HepG2 (cell line): ENCODE data around the gene SLC17A8. TPM values are rescaled to one million over a fixed set of nuclear protein-coding genes. Genes with fewer than 3 reads are reported as not detected.
A peak's percentile ranks its signal among the peaks of the same experiment; 100 is the strongest.

ENCODE experiments used
- ATAC-seq: fragments of 200-7000 bp; cut with Tn5 transposase; 3 replicates; pipeline ENCODE4 v1.9.1; 2020; ENCODE audit warnings: mild to moderate bottlenecking, moderate library complexity
- BruUV-seq: library from RNA; stranded (reverse); fragments of 400-500 nt; replicated peaks from 2 replicates; lab custom pipeline; 2021; lab: Mats Ljungman, UMichigan
- CTCF ChIA-PET: fragments of 300-600 bp; formaldehyde crosslinking; extraction: SDS; loops from one replicate; lab custom pipeline; 2021; ENCODE audit warnings: low total read pairs, inconsistent platforms, low intra/inter-chr PET ratio; lab: Yijun Ruan, JAX
- POLR2A ChIA-PET: fragments of 350-600 bp; sonication (Branson Sonifier 250); formaldehyde crosslinking; loops from one replicate; lab custom pipeline; 2020; ENCODE audit warnings: antibody characterized with exemption, inconsistent platforms; lab: Yijun Ruan, JAX
- DNase-seq: peaks from one replicate; pipeline ENCODE4 v3.0.0-alpha.2; 2015; ENCODE audit warnings: low spot score
- FAIRE-seq: peaks from 3 replicates; lab custom pipeline; 2011; peaks lifted over from hg19 to GRCh38; lab: Jason Lieb, UNC
- H2AFZ ChIP-seq: one replicate; pipeline ENCODE4 v1.6.1; 2011; ENCODE audit warnings: low read length, inconsistent platforms
- H3K27ac ChIP-seq: fragments of 300-600 bp; 3 replicates; pipeline ENCODE4 v1.8.0; 2011; ENCODE audit warnings: mixed run types, mild to moderate bottlenecking, mixed read lengths, low read length, inconsistent platforms; ENCODE audit not compliant: insufficient read depth; ENCODE audit errors: extremely low read length
- H3K27me3 ChIP-seq, 2 experiments: fragments of 200-600 bp in 1 of 2; 2 replicates in 1 of 2; 3 replicates in 1 of 2; pipeline versions ENCODE4 v1.6.0 to v1.8.0; 2011; ENCODE audit warnings: low read length in 2 of 2, mild to moderate bottlenecking in 2 of 2, moderate library complexity in 2 of 2, inconsistent platforms in 1 of 2; ENCODE audit not compliant: insufficient read depth in 2 of 2, control insufficient read depth in 1 of 2
- H3K36me3 ChIP-seq, 2 experiments: fragments of 200-600 bp in 1 of 2; replicated peaks in 1 of 2; 2 replicates in 1 of 2; 3 replicates in 1 of 2; pipeline versions ENCODE4 v1.5.1 to v1.8.0; 2011; ENCODE audit warnings: low read length in 2 of 2, inconsistent platforms in 1 of 2; ENCODE audit not compliant: insufficient read depth in 2 of 2, control insufficient read depth in 1 of 2
- H3K4me1 ChIP-seq: 2 replicates; pipeline ENCODE4 v1.5.1; 2012; ENCODE audit warnings: low read length, inconsistent platforms; ENCODE audit not compliant: insufficient read depth
- H3K4me2 ChIP-seq: 2 replicates; pipeline ENCODE4 v1.6.0; 2011; ENCODE audit warnings: low read depth, low read length, inconsistent platforms
- H3K4me3 ChIP-seq, 3 experiments: fragments of 200-600 bp in 1 of 3; sonication (generic), shearing (Covaris generic) in 1 of 3; replicated peaks in 1 of 3; 2 replicates each; pipeline ENCODE4 v1.5.1; 2011 to 2016; ENCODE audit warnings: low read length in 3 of 3, inconsistent platforms in 2 of 3, low read depth in 2 of 3, mild to moderate bottlenecking in 2 of 3, control low read depth in 1 of 3, mixed read lengths in 1 of 3; ENCODE audit not compliant: insufficient read depth in 1 of 3
- H3K79me2 ChIP-seq: one replicate; pipeline ENCODE4 v1.6.1; 2011; ENCODE audit warnings: low read length, inconsistent platforms; ENCODE audit not compliant: insufficient read depth
- H3K9ac ChIP-seq: 2 replicates; pipeline ENCODE4 v1.6.0; 2011; ENCODE audit warnings: mild to moderate bottlenecking, low read depth, low read length, inconsistent platforms; ENCODE audit not compliant: insufficient read depth
- H3K9me3 ChIP-seq: 2 replicates; pipeline ENCODE4 v1.5.1; 2012; ENCODE audit warnings: mild to moderate bottlenecking, low read length
- H4K20me1 ChIP-seq: 2 replicates; pipeline ENCODE4 v1.6.0; 2011; ENCODE audit warnings: inconsistent platforms, mild to moderate bottlenecking, low read length, moderate library complexity; ENCODE audit not compliant: insufficient read depth
- FIP1L1 ChIP-seq: fragments of 200-400 bp; formaldehyde crosslinking; IDR thresholded peaks from 2 replicates; pipeline ENCODE4 v1.6.1; 2018; ENCODE audit warnings: low read depth, mild to moderate bottlenecking, low read length, moderate library complexity, borderline replicate concordance; ENCODE audit not compliant: insufficient read depth
- FOXP1 ChIP-seq, 2 experiments: fragments of 450-650 bp in 1 of 2; IDR thresholded peaks; 2 replicates each; pipeline ENCODE4 v1.6.1; 2017 to 2018; ENCODE audit warnings: antibody characterized with exemption in 1 of 2
- PCBP2 ChIP-seq: fragments of 200-400 bp; formaldehyde crosslinking; optimal IDR thresholded peaks from 2 replicates; pipeline ENCODE3; 2018; ENCODE audit warnings: low read length, low read depth; ENCODE audit not compliant: poor library complexity, severe bottlenecking
- XBP1 ChIP-seq: sonication (generic); formaldehyde crosslinking; IDR thresholded peaks from 2 replicates; pipeline ENCODE4 v1.5.0; 2020; ENCODE audit warnings: missing genetic modification reagents
- ZNF331 ChIP-seq: sonication (generic); formaldehyde crosslinking; IDR thresholded peaks from 2 replicates; pipeline ENCODE4 v1.4.0; 2020; ENCODE audit warnings: missing genetic modification reagents
- ZNF724P ChIP-seq: sonication (generic); formaldehyde crosslinking; IDR thresholded peaks from 2 replicates; pipeline ENCODE4 v1.8.0; 2022; ENCODE audit warnings: missing genetic modification reagents, borderline replicate concordance
- WGBS: methylation state at CpG from one replicate; pipeline ENCODE4 v1.1.6; 2017; ENCODE audit warnings: low lambda C conversion rate; 5-methylcytosine and 5-hydroxymethylcytosine counted together
- in situ Hi-C: cut with HindIII; loops from 2 replicates; pipeline ENCODE4 v1.10.0; 2017; ENCODE audit warnings: low pct_unique_long_range_greater_than_20kb; ENCODE audit not compliant: extremely low pct_ligation_motif_present
- intact Hi-C: fragments of 100-400 bp; cut with micrococcal nuclease; formaldehyde crosslinking; loops from one replicate; pipeline ENCODE4 v1.10.0; 2022; ENCODE audit not compliant: unreplicated experiment
- polyA plus RNA-seq, 8 experiments: library from polyadenylated mRNA; depleted of rRNA in 3 of 8; stranded (reverse) in 7 of 8; unstranded in 1 of 8; fragments of >200 nt; fragmentation: Illumina TruSeq in 4 of 8; extraction: Trizol in 4 of 8; gene quantifications; 2 replicates each; pipeline versions ENCODE4 v1.2.1 to v1.2.3, GENCODE V29; 2011 to 2016; ENCODE audit warnings: low read depth in 4 of 8, missing spikeins in 1 of 8, mixed read lengths in 1 of 8; ENCODE audit not compliant: insufficient read depth in 1 of 8
- total RNA-seq, 5 experiments: library from RNA; depleted of rRNA; stranded (reverse); fragments of >200 nt; fragmentation: Illumina TruSeq; extraction: Trizol; gene quantifications; 2 replicates each; pipeline ENCODE4 v1.2.3, GENCODE V29; 2016; ENCODE audit warnings: low read depth in 1 of 5
- TF ChIP-seq, protein P1 (sequence below): sonication (generic); formaldehyde crosslinking; IDR thresholded peaks from 2 replicates; pipeline ENCODE4 v1.8.0; 2022; ENCODE audit warnings: mild to moderate bottlenecking, missing genetic modification reagents, borderline replicate concordance
- TF ChIP-seq, protein P2 (sequence below): sonication (generic); formaldehyde crosslinking; IDR thresholded peaks from 2 replicates; pipeline ENCODE4 v1.4.0; 2020; ENCODE audit warnings: missing genetic modification reagents, borderline replicate concordance

The SLC17A8 gene
- total and polyA plus RNA-seq, 2 of the 13 experiments (the other 11 are each of a cell fraction or from before 2014, with no cell fraction given): 0.07 to 0.15 TPM

- no peaks in the 10 kb centered on the region for H3K36me3 ChIP-seq
- no peak overlapping the region for H3K4me3 ChIP-seq
- peaks cover 37% of the 10 kb centered on the region for H3K4me1 ChIP-seq
- no peaks in the 10 kb centered on the region; a peak in 1 of 5 replicates for H3K27me3 ChIP-seq
- no peak overlapping the region for H3K27ac ChIP-seq
- DNase-seq (no peak), ATAC-seq (no peak), FAIRE-seq (no peak)
- intact Hi-C loops (no loop called here), in situ Hi-C loops (no loop called here)
- H3K4me2 ChIP-seq: no peak overlapping the region
- H2AFZ ChIP-seq: no peak overlapping the region
- POLR2A ChIA-PET: no interaction called here
- no peaks in the 10 kb centered on the region for H3K79me2 ChIP-seq
- no peak overlapping the region for H3K9ac ChIP-seq
- no TSS peak for BruUV-seq
- no peaks in the 10 kb centered on the region for H3K9me3 ChIP-seq
- CTCF ChIA-PET: no interaction called here
- TF ChIP-seq XBP1 (CRISPR knock-in tag) (no peak), ZNF331 (CRISPR knock-in tag) (peak; percentile 99), PCBP2 (no peak)
- TF ChIP-seq, protein P1, sequence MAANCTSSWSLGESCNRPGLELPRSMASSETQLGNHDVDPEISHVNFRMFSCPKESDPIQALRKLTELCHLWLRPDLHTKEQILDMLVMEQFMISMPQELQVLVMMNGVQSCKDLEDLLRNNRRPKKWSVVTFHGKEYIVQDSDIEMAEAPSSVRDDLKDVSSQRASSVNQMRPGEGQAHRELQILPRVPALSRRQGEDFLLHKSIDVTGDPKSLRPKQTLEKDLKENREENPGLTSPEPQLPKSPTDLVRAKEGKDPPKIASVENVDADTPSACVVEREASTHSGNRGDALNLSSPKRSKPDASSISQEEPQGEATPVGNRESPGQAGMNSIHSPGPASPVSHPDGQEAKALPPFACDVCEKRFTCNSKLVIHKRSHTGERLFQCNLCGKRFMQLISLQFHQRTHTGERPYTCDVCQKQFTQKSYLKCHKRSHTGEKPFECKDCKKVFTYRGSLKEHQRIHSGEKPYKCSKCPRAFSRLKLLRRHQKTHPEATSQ: no peak
- H4K20me1 ChIP-seq: no peaks in the 10 kb centered on the region
These were observed 77.3 kb downstream of the SLC17A8 start for GRCh38 chr12:100434177-100434576.

- Histone ChIP-seq H3K4me3 (no peak overlapping the region), H3K36me3 (no peaks in the 10 kb centered on the region), H3K79me2 (no peaks in the 10 kb centered on the region), H3K4me2 (no peak overlapping the region), H3K27ac (peak overlapping the region; percentile 81), H3K9me3 (no peaks in the 10 kb centered on the region), H3K27me3 (no peaks in the 10 kb centered on the region; a peak in 1 of 5 replicates), H3K4me1 (peaks cover 54% of the 10 kb centered on the region), H4K20me1 (no peaks in the 10 kb centered on the region), H3K9ac (no peak overlapping the region), H2AFZ (no peak overlapping the region)
- CTCF ChIA-PET: no interaction called here
- no peak for DNase-seq
- POLR2A ChIA-PET: interaction anchor here (2.0 to 4.3 kb wide), 2 partner anchors 31 to 40 kb away, joined by 6 to 50 read pairs; no protein-coding TSS in a partner anchor
- FAIRE-seq: no peak
- in situ Hi-C loops: no loop called here
- intact Hi-C loops: loop anchor here (2.0 kb wide), 1 partner anchor 25 kb away; no protein-coding TSS in a partner anchor
- no peak for ATAC-seq
- BruUV-seq: no TSS peak
- TF ChIP-seq FIP1L1 (no peak), ZNF724P (CRISPR knock-in tag) (no peak), FOXP1 (IDR thresholded peaks at IDR 0.05) (no peak), FOXP1 (CRISPR knock-in tag; IDR thresholded peaks at IDR 0.05) (no peak)
- TF ChIP-seq, protein P2, sequence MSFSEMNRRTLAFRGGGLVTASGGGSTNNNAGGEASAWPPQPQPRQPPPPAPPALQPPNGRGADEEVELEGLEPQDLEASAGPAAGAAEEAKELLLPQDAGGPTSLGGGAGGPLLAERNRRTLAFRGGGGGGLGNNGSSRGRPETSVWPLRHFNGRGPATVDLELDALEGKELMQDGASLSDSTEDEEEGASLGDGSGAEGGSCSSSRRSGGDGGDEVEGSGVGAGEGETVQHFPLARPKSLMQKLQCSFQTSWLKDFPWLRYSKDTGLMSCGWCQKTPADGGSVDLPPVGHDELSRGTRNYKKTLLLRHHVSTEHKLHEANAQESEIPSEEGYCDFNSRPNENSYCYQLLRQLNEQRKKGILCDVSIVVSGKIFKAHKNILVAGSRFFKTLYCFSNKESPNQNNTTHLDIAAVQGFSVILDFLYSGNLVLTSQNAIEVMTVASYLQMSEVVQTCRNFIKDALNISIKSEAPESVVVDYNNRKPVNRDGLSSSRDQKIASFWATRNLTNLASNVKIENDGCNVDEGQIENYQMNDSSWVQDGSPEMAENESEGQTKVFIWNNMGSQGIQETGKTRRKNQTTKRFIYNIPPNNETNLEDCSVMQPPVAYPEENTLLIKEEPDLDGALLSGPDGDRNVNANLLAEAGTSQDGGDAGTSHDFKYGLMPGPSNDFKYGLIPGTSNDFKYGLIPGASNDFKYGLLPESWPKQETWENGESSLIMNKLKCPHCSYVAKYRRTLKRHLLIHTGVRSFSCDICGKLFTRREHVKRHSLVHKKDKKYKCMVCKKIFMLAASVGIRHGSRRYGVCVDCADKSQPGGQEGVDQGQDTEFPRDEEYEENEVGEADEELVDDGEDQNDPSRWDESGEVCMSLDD (CRISPR knock-in tag): no peak
- WGBS: 97% methylated on average over 2 of the region's 2 CpGs
These were observed 79.1 kb downstream of the SLC17A8 start for GRCh38 chr12:100435957-100436356.
